ENCODE results near the gene MYO1E. TPM values are rescaled to one million over a fixed set of nuclear protein-coding genes. Genes with fewer than 3 reads are reported as not detected.
A peak's percentile ranks its signal among the peaks of the same experiment; 100 is the strongest.

The MYO1E gene
- total and polyA plus RNA-seq, 4 donors: 20.9 to 84.2 (median 52.4) TPM

- peak; percentile 66 for ATAC-seq (ENCODE audit: insufficient read depth, low FRiP score)
- DNase-seq: peak in 2 of 3 donors; percentile 39 to 65
- no peak overlapping the region for H3K4me3 ChIP-seq
- 47 to 70% methylated on average over 6 of the region's 6 CpGs for WGBS, 2 donors
- TF ChIP-seq CTCF (IDR thresholded peaks at IDR 0.05; ENCODE audit: control extremely low read depth, extremely low read depth): no peak
- H3K9ac ChIP-seq (ENCODE audit: insufficient read depth in 1 of 2, low read length in 2 of 2): no peak overlapping the region
- H3K27me3 ChIP-seq (ENCODE audit: control insufficient read depth in 3 of 3, insufficient read depth in 3 of 3, low read length in 2 of 3): no peaks in the 10 kb centered on the region
- no peaks in the 10 kb centered on the region for H3K36me3 ChIP-seq (ENCODE audit: control insufficient read depth in 4 of 4, insufficient read depth in 4 of 4, low read length in 4 of 4)
- H3K9me3 ChIP-seq (ENCODE audit: control insufficient read depth in 4 of 4, insufficient read depth in 3 of 4, low read length in 3 of 4): no peaks in the 10 kb centered on the region
- H3K27ac ChIP-seq (ENCODE audit: low read depth in 1 of 2, low read length in 1 of 2): peak overlapping the region in 1 of 2 donors; percentile 61
- peaks cover 0 to 11% (median 3%) of the 10 kb centered on the region in 5 donors for H3K4me1 ChIP-seq (ENCODE audit: control insufficient read depth in 5 of 5, insufficient read depth in 5 of 5, low read length in 5 of 5)
These were observed 42.9 kb downstream of the MYO1E start for GRCh38 chr15:59329570-59330350.

GRCh38 chr15:59329091-59329490 lies 43.6 kb downstream of the MYO1E start:
- Histone ChIP-seq H3K4me1 (ENCODE audit: control insufficient read depth in 5 of 5, insufficient read depth in 5 of 5, low read length in 5 of 5) (peaks cover 0 to 11% (median 3%) of the 10 kb centered on the region in 5 donors), H3K36me3 (ENCODE audit: control insufficient read depth in 4 of 4, insufficient read depth in 4 of 4, low read length in 4 of 4) (no peaks in the 10 kb centered on the region), H3K9me3 (ENCODE audit: control insufficient read depth in 4 of 4, insufficient read depth in 3 of 4, low read length in 3 of 4) (no peaks in the 10 kb centered on the region), H3K27ac (ENCODE audit: low read depth in 1 of 2, low read length in 1 of 2) (peak overlapping the region in 1 of 2 donors; percentile 61), H3K4me3 (no peak overlapping the region), H3K27me3 (ENCODE audit: control insufficient read depth in 3 of 3, insufficient read depth in 3 of 3, low read length in 2 of 3) (no peaks in the 10 kb centered on the region), H3K9ac (ENCODE audit: insufficient read depth in 1 of 2, low read length in 2 of 2) (no peak overlapping the region)
- 89 to 95% methylated on average over 4 of the region's 4 CpGs for WGBS, 2 donors
- no peak for DNase-seq
- no peak for TF ChIP-seq CTCF (IDR thresholded peaks at IDR 0.05; ENCODE audit: control extremely low read depth, extremely low read depth)
- no peak for ATAC-seq (ENCODE audit: insufficient read depth, low FRiP score)

GRCh38 chr15:59327942-59328341 lies 44.7 kb downstream of the MYO1E start:
- DNase-seq (no peak), ATAC-seq (ENCODE audit: insufficient read depth, low FRiP score) (no peak)
- H3K4me1 ChIP-seq (ENCODE audit: control insufficient read depth in 5 of 5, insufficient read depth in 5 of 5, low read length in 5 of 5): peaks cover 0 to 11% (median 3%) of the 10 kb centered on the region in 5 donors
- no peak overlapping the region for H3K27ac ChIP-seq (ENCODE audit: low read depth in 1 of 2, low read length in 1 of 2)
- no peak overlapping the region for H3K9ac ChIP-seq (ENCODE audit: insufficient read depth in 1 of 2, low read length in 2 of 2)
- WGBS, 2 donors: 39 to 70% methylated on average over 3 of the region's 3 CpGs
- no peak for TF ChIP-seq CTCF (IDR thresholded peaks at IDR 0.05; ENCODE audit: control extremely low read depth, extremely low read depth)
- no peaks in the 10 kb centered on the region for H3K9me3 ChIP-seq (ENCODE audit: control insufficient read depth in 4 of 4, insufficient read depth in 3 of 4, low read length in 3 of 4)
- H3K27me3 ChIP-seq (ENCODE audit: control insufficient read depth in 3 of 3, insufficient read depth in 3 of 3, low read length in 2 of 3): no peaks in the 10 kb centered on the region
- H3K36me3 ChIP-seq (ENCODE audit: control insufficient read depth in 4 of 4, insufficient read depth in 4 of 4, low read length in 4 of 4): no peaks in the 10 kb centered on the region
- no peak overlapping the region for H3K4me3 ChIP-seq

All from lung (tissue), 12 donors.